HCT116 (cell line): ENCODE measurements around the gene ALDH3B1. TPM values are rescaled to one million over a fixed set of nuclear protein-coding genes. Genes with fewer than 3 reads are reported as not detected.

Experiments
- ATAC-seq: fragments of 200-7000 bp; cut with Tn5 transposase; 2 replicates; pipeline ENCODE4 v1.9.1; 2020; ENCODE audit warnings: mild to moderate bottlenecking, moderate library complexity
- BruUV-seq: library from RNA; stranded (reverse); fragments of 400-500 nt; replicated peaks from 2 replicates; lab custom pipeline; 2021; lab: Mats Ljungman, UMichigan
- CTCF ChIA-PET: fragments of 300-600 bp; sonication (Branson Sonifier 250); formaldehyde crosslinking; loops from one replicate; lab custom pipeline; 2021; ENCODE audit warnings: antibody characterized with exemption; lab: Charles Lee
- POLR2A ChIA-PET: fragments of 300-600, 350-600 bp; sonication (Branson Sonifier 250); formaldehyde crosslinking; loops from one replicate; lab custom pipeline; 2021; ENCODE audit warnings: antibody characterized with exemption; lab: Charles Lee
- RAD21 ChIA-PET, 2 experiments: fragments of 300-600 bp; sonication (Branson Sonifier 250); formaldehyde crosslinking; loops; one replicate each; lab custom pipeline; 2023; ENCODE audit warnings: low total read pairs in 2 of 2; ENCODE audit not compliant: uncharacterized antibody in 2 of 2, unreplicated experiment in 2 of 2, low non-redundant PET in 1 of 2; lab: Charles Lee
- DNase-seq: peaks from one replicate; pipeline ENCODE4 v3.0.0-alpha.2; 2010; ENCODE audit warnings: low read depth, low spot score
- H2AFZ ChIP-seq: fragments of 200-600 bp; shearing (Covaris generic), sonication (generic); 2 replicates; pipeline ENCODE4 v1.6.1; 2017; ENCODE audit warnings: low read depth, mixed run types, mixed read lengths, antibody characterized with exemption, low read length; ENCODE audit not compliant: poor library complexity, severe bottlenecking
- H3K27ac ChIP-seq: 2 replicates; pipeline ENCODE4 v1.5.1; 2012; ENCODE audit warnings: low read depth, low read length
- H3K27me3 ChIP-seq: fragments of 200-600 bp; sonication (generic); 2 replicates; pipeline ENCODE4 v1.6.1; 2016; ENCODE audit warnings: mixed run types, low read length, mixed read lengths; ENCODE audit not compliant: insufficient read depth
- H3K36me3 ChIP-seq, 2 experiments: fragments of 200-500 bp in 1 of 2; fragments of 200-600 bp in 1 of 2; sonication (Bioruptor generic) in 1 of 2; sonication (generic) in 1 of 2; 2 replicates each; pipeline versions ENCODE4 v1.5.1 to v1.6.1; 2014 to 2016; ENCODE audit warnings: low read length in 2 of 2, inconsistent platforms in 1 of 2, mixed read lengths in 1 of 2, mixed run types in 1 of 2; ENCODE audit not compliant: insufficient read depth in 2 of 2, control insufficient read depth in 1 of 2
- H3K4me1 ChIP-seq, 2 experiments: fragments of 200-600 bp in 1 of 2; sonication (generic) in 1 of 2; 2 replicates each; pipeline versions ENCODE4 v1.5.1 to v1.6.1; 2012 to 2017; ENCODE audit warnings: low read length in 2 of 2, inconsistent platforms in 1 of 2, mild to moderate bottlenecking in 1 of 2, mixed read lengths in 1 of 2, mixed run types in 1 of 2, moderate library complexity in 1 of 2; ENCODE audit not compliant: insufficient read depth in 2 of 2, control insufficient read depth in 1 of 2
- H3K4me2 ChIP-seq: fragments of 200-600 bp; sonication (generic); 2 replicates; pipeline ENCODE4 v1.6.1; 2017; ENCODE audit warnings: mixed run types, low read length, mixed read lengths
- H3K4me3 ChIP-seq, 2 experiments: fragments of 200-600 bp in 1 of 2; sonication (generic) in 1 of 2; replicated peaks in 1 of 2; 2 replicates each; pipeline ENCODE4 v1.5.1; 2011 to 2016; ENCODE audit warnings: low read length in 2 of 2, control low read depth in 1 of 2, low read depth in 1 of 2, mild to moderate bottlenecking in 1 of 2, mixed read lengths in 1 of 2, mixed run types in 1 of 2
- H3K79me2 ChIP-seq: fragments of 200-600 bp; sonication (generic); 2 replicates; pipeline ENCODE4 v1.6.1; 2017; ENCODE audit warnings: mild to moderate bottlenecking, mixed run types, low read length, moderate library complexity, mixed read lengths; ENCODE audit not compliant: insufficient read depth
- H3K9ac ChIP-seq: fragments of 200-600 bp; sonication (generic); 2 replicates; pipeline ENCODE4 v1.6.1; 2016; ENCODE audit warnings: low read length, mixed read lengths
- H3K9me2 ChIP-seq: fragments of 200-600 bp; sonication (generic), shearing (Covaris generic); 2 replicates; pipeline ENCODE4 v1.6.1; 2017; ENCODE audit warnings: mixed run types, mild to moderate bottlenecking, moderate library complexity; ENCODE audit not compliant: insufficient read depth
- H3K9me3 ChIP-seq, 2 experiments: fragments of 200-500 bp in 1 of 2; fragments of 200-600 bp in 1 of 2; sonication (Bioruptor generic) in 1 of 2; sonication (generic) in 1 of 2; 2 replicates each; pipeline ENCODE4 v1.6.1; 2014 to 2017; ENCODE audit warnings: low read length in 2 of 2, mixed read lengths in 2 of 2, inconsistent platforms in 1 of 2, low read depth in 1 of 2, mild to moderate bottlenecking in 1 of 2, mixed run types in 1 of 2, moderate library complexity in 1 of 2; ENCODE audit not compliant: control insufficient read depth in 1 of 2, insufficient read depth in 1 of 2
- H4K20me1 ChIP-seq: fragments of 200-600 bp; sonication (generic), shearing (Covaris generic); 2 replicates; pipeline ENCODE4 v1.6.1; 2017; ENCODE audit warnings: mixed run types, mild to moderate bottlenecking, moderate library complexity; ENCODE audit not compliant: insufficient read depth
- CBX3 ChIP-seq: IDR thresholded peaks from 2 replicates; pipeline ENCODE4 v1.6.1; 2012; ENCODE audit warnings: low read depth
- CEBPB ChIP-seq: IDR thresholded peaks from 2 replicates; pipeline ENCODE4 v1.6.1; 2012; ENCODE audit warnings: low read depth
- EGR1 ChIP-seq: IDR thresholded peaks from 2 replicates; pipeline ENCODE4 v1.6.1; 2012; ENCODE audit warnings: low read depth
- ELF1 ChIP-seq: IDR thresholded peaks from 2 replicates; pipeline ENCODE4 v1.6.1; 2012; ENCODE audit warnings: low read depth, borderline replicate concordance
- EZH2 ChIP-seq: fragments of 200-600 bp; sonication (generic); IDR thresholded peaks from 2 replicates; pipeline ENCODE4 v1.6.1; 2017; ENCODE audit warnings: antibody characterized with exemption, mixed run types
- EZH2phosphoT487 ChIP-seq: fragments of 200-600 bp; IDR thresholded peaks from 2 replicates; pipeline ENCODE4 v1.6.1; 2018; ENCODE audit warnings: antibody characterized with exemption, borderline replicate concordance
- JUND ChIP-seq: IDR thresholded peaks from 2 replicates; pipeline ENCODE4 v1.6.1; 2012
- MAX ChIP-seq: IDR thresholded peaks from 2 replicates; pipeline ENCODE4 v1.6.1; 2012
- POLR2A ChIP-seq: IDR thresholded peaks from 2 replicates; pipeline ENCODE4 v1.7.0; 2011; ENCODE audit warnings: borderline replicate concordance; ENCODE audit not compliant: insufficient read depth, insufficient read length; ENCODE audit errors: extremely low read depth
- RAD21 ChIP-seq: IDR thresholded peaks from 2 replicates; pipeline ENCODE4 v1.6.1; 2012; ENCODE audit warnings: low read depth, mild to moderate bottlenecking
- TCF7L2 ChIP-seq: IDR thresholded peaks from 2 replicates; pipeline ENCODE4 v1.7.0; 2011; ENCODE audit warnings: borderline replicate concordance, inconsistent platforms; ENCODE audit not compliant: insufficient read depth, insufficient read length; ENCODE audit errors: extremely low read depth
- YY1 ChIP-seq: IDR thresholded peaks from 2 replicates; pipeline ENCODE4 v1.6.1; 2011; ENCODE audit warnings: low read length, low read depth, moderate library complexity, mild to moderate bottlenecking; ENCODE audit not compliant: insufficient replicate concordance; ENCODE audit errors: extremely low read depth
- ZBTB33 ChIP-seq: IDR thresholded peaks from 2 replicates; pipeline ENCODE4 v1.6.1; 2011; ENCODE audit warnings: mild to moderate bottlenecking, low read length, moderate library complexity; ENCODE audit not compliant: insufficient replicate concordance; ENCODE audit errors: extremely low read depth
- ZFX ChIP-seq: fragments of 450-650 bp; IDR thresholded peaks from 2 replicates; pipeline ENCODE4 v1.6.1; 2017
- intact Hi-C: fragments of 100-400 bp; cut with micrococcal nuclease; formaldehyde crosslinking; loops from 2 replicates; pipeline ENCODE4 v1.10.0; 2022
- total RNA-seq: library from RNA; stranded (reverse); gene quantifications from one replicate; pipeline ENCODE4 v1.2.1, GENCODE V29; 2021; ENCODE audit not compliant: unreplicated experiment
- TF ChIP-seq, protein P1 (sequence below), 3 experiments: fragments of 200-600 bp in 1 of 3; sonication (generic) in 1 of 3; IDR thresholded peaks in 2 of 3; conservative IDR thresholded peaks in 1 of 3; 2 replicates each; pipeline ENCODE4 v1.5.1; 2012 to 2017; ENCODE audit warnings: low read depth in 2 of 3, low read length in 2 of 3, antibody characterized with exemption in 1 of 3, borderline replicate concordance in 1 of 3, control low read depth in 1 of 3, mild to moderate bottlenecking in 1 of 3, mixed read lengths in 1 of 3, mixed run types in 1 of 3, moderate library complexity in 1 of 3; ENCODE audit not compliant: insufficient read depth in 1 of 3
- TF ChIP-seq, protein P2 (sequence below): IDR thresholded peaks from 2 replicates; pipeline ENCODE4 v1.6.1; 2012; ENCODE audit warnings: low read depth

The ALDH3B1 gene
- total RNA-seq, 1 experiment from 2014 or later, result 25.5 TPM

- Histone ChIP-seq H3K9ac (no peak overlapping the region), H3K9me3 (no peaks in the 10 kb centered on the region), H2AFZ (no peak overlapping the region), H3K27ac (no peak overlapping the region), H3K4me1 (no peaks in the 10 kb centered on the region), H3K9me2 (no peaks in the 10 kb centered on the region), H3K36me3 (peaks cover 3 to 22% of the 10 kb centered on the region in 2 experiments; a peak in 3 of 4 replicates), H4K20me1 (no peaks in the 10 kb centered on the region), H3K4me2 (no peak overlapping the region), H3K27me3 (no peaks in the 10 kb centered on the region), H3K4me3 (no peak overlapping the region), H3K79me2 (no peaks in the 10 kb centered on the region)
- RAD21 ChIA-PET, result no interaction called here
- DNase-seq (no peak), ATAC-seq (no peak)
- CTCF ChIA-PET, result no interaction called here
- POLR2A ChIA-PET, result no interaction called here
- intact Hi-C loops, result no loop called here
- TF ChIP-seq RAD21, result no peak
- no peak for TF ChIP-seq ZFX
- TF ChIP-seq EGR1, result no peak
- TF ChIP-seq ELF1, result no peak
- no peak for TF ChIP-seq YY1
- no peak for TF ChIP-seq TCF7L2
- no peak for TF ChIP-seq EZH2phosphoT487
- TF ChIP-seq, protein P1, sequence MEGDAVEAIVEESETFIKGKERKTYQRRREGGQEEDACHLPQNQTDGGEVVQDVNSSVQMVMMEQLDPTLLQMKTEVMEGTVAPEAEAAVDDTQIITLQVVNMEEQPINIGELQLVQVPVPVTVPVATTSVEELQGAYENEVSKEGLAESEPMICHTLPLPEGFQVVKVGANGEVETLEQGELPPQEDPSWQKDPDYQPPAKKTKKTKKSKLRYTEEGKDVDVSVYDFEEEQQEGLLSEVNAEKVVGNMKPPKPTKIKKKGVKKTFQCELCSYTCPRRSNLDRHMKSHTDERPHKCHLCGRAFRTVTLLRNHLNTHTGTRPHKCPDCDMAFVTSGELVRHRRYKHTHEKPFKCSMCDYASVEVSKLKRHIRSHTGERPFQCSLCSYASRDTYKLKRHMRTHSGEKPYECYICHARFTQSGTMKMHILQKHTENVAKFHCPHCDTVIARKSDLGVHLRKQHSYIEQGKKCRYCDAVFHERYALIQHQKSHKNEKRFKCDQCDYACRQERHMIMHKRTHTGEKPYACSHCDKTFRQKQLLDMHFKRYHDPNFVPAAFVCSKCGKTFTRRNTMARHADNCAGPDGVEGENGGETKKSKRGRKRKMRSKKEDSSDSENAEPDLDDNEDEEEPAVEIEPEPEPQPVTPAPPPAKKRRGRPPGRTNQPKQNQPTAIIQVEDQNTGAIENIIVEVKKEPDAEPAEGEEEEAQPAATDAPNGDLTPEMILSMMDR (IDR thresholded peaks at IDR 0.05 in 2 of 3, conservative IDR thresholded peaks at IDR 0.05 in 1 of 3; ENCODE audit: borderline replicate concordance in 1 of 3, insufficient read depth in 1 of 3, low read depth in 2 of 3, low read length in 2 of 3), result no peak
- TF ChIP-seq ZBTB33, result no peak
- no peak for TF ChIP-seq POLR2A
- no peak for TF ChIP-seq CEBPB
- no peak for TF ChIP-seq CBX3
- TF ChIP-seq EZH2, result no peak
- TF ChIP-seq, protein P2, sequence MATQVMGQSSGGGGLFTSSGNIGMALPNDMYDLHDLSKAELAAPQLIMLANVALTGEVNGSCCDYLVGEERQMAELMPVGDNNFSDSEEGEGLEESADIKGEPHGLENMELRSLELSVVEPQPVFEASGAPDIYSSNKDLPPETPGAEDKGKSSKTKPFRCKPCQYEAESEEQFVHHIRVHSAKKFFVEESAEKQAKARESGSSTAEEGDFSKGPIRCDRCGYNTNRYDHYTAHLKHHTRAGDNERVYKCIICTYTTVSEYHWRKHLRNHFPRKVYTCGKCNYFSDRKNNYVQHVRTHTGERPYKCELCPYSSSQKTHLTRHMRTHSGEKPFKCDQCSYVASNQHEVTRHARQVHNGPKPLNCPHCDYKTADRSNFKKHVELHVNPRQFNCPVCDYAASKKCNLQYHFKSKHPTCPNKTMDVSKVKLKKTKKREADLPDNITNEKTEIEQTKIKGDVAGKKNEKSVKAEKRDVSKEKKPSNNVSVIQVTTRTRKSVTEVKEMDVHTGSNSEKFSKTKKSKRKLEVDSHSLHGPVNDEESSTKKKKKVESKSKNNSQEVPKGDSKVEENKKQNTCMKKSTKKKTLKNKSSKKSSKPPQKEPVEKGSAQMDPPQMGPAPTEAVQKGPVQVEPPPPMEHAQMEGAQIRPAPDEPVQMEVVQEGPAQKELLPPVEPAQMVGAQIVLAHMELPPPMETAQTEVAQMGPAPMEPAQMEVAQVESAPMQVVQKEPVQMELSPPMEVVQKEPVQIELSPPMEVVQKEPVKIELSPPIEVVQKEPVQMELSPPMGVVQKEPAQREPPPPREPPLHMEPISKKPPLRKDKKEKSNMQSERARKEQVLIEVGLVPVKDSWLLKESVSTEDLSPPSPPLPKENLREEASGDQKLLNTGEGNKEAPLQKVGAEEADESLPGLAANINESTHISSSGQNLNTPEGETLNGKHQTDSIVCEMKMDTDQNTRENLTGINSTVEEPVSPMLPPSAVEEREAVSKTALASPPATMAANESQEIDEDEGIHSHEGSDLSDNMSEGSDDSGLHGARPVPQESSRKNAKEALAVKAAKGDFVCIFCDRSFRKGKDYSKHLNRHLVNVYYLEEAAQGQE, result no peak
- no peak for TF ChIP-seq MAX
- TF ChIP-seq JUND, result no peak
- BruUV-seq, result no TSS peak
Observed at GRCh38 chr11:68056317-68057285, 46.5 kb downstream of the ALDH3B1 start.
